ENCODE results near the gene DDX5.

- TF ChIP-seq MAFK (IDR thresholded peaks at IDR 0.05; ENCODE audit: low read depth, low read length) = no peak
- no peak for TF ChIP-seq CTCF (conservative IDR thresholded peaks at IDR 0.05; ENCODE audit: low read depth, low read length)
- no peak for TF ChIP-seq RCOR1 (IDR thresholded peaks at IDR 0.05; ENCODE audit: insufficient replicate concordance, low read length)
- TF ChIP-seq RFX5 (IDR thresholded peaks at IDR 0.05; ENCODE audit: low read depth, low read length) = no peak
- TF ChIP-seq POLR2A (IDR thresholded peaks at IDR 0.05; ENCODE audit: low read depth, low read length) = no peak; the same call in 1 of the 2 replicates
- no peak for TF ChIP-seq MXI1 (IDR thresholded peaks at IDR 0.05; ENCODE audit: borderline replicate concordance, low read depth, low read length)
- TF ChIP-seq CEBPB (IDR thresholded peaks at IDR 0.05; ENCODE audit: low read depth, low read length) = peak; percentile 67
- TF ChIP-seq BHLHE40 (IDR thresholded peaks at IDR 0.05; ENCODE audit: low read depth, low read length) = no peak
- TF ChIP-seq USF2 (IDR thresholded peaks at IDR 0.05; ENCODE audit: low read depth, low read length) = no peak
- no peak for TF ChIP-seq SMC3 (IDR thresholded peaks at IDR 0.05; ENCODE audit: low read depth, low read length)
- TF ChIP-seq ELK1 (IDR thresholded peaks at IDR 0.05; ENCODE audit: borderline replicate concordance, low read depth, low read length) = no peak
Observed at GRCh38 chr17:64520359-64520758, 14.3 kb upstream of the DDX5 start.

All from IMR-90 (cell line).